ENCODE measurements around the gene PCNX4.

- TF ChIP-seq CTCF (conservative IDR thresholded peaks at IDR 0.05; ENCODE audit: low read depth, low read length) (no peak), EZH2 (IDR thresholded peaks at IDR 0.05; ENCODE audit: low read length, unreplicated experiment) (no peak)
Measured at GRCh38 chr14:60087668-60088067, 4.1 kb upstream of the PCNX4 start.

All from PC-3 (cell line).